K562 (cell line): ENCODE data around the gene DNA2. TPM values are rescaled to one million over a fixed set of nuclear protein-coding genes. Genes with fewer than 3 reads are reported as not detected.

Experiments used
- ATAC-seq: fragments of 200-7000 bp; cut with Tn5 transposase; 3 replicates; pipeline ENCODE4 v1.9.1; 2020; ENCODE audit warnings: moderate library complexity
- BruUV-seq: library from RNA; stranded (reverse); fragments of 400-500 nt; replicated peaks from 2 replicates; lab custom pipeline; 2021; lab: Mats Ljungman, UMichigan
- CTCF ChIA-PET: fragments of 300-600 bp; formaldehyde crosslinking; extraction: SDS; loops from one replicate; lab custom pipeline; 2021; ENCODE audit warnings: low intra/inter-chr PET ratio; lab: Yijun Ruan, JAX
- POLR2A ChIA-PET: fragments of 300-600, 350-650 bp; sonication (Branson Sonifier 250); formaldehyde crosslinking; extraction: SDS; loops from one replicate; lab custom pipeline; 2021; ENCODE audit warnings: antibody characterized with exemption, inconsistent platforms; lab: Yijun Ruan, JAX
- DNase-seq, 4 experiments: peaks; one replicate each; pipeline versions ENCODE4 v3.0.0 to v3.0.0-alpha.2; 2011 to 2018; ENCODE audit warnings: low spot score in 3 of 4, mixed read lengths in 3 of 4; ENCODE audit errors: extremely low read depth in 1 of 4
- FAIRE-seq: peaks from 2 replicates; lab custom pipeline; 2011; peaks lifted over from hg19 to GRCh38; lab: Jason Lieb, UNC
- H2AFZ ChIP-seq: 2 replicates; pipeline ENCODE4 v1.6.0; 2011; ENCODE audit warnings: low read depth, low read length, control low read depth, inconsistent platforms
- H3K27ac ChIP-seq: fragments of 200-600 bp; 3 replicates; pipeline ENCODE4 v1.8.0; 2011; ENCODE audit warnings: low read depth, mild to moderate bottlenecking, control low read depth, inconsistent platforms, low read length, moderate library complexity, mixed read lengths; ENCODE audit errors: extremely low read depth
- H3K27me3 ChIP-seq, 2 experiments: fragments of 300-600 bp in 1 of 2; 2 replicates in 1 of 2; 3 replicates in 1 of 2; pipeline versions ENCODE4 v1.6.0 to v1.8.0; 2011; ENCODE audit warnings: inconsistent platforms in 2 of 2, low read length in 2 of 2, mild to moderate bottlenecking in 1 of 2, mixed read lengths in 1 of 2, moderate library complexity in 1 of 2; ENCODE audit not compliant: control insufficient read depth in 2 of 2, insufficient read depth in 2 of 2
- H3K36me3 ChIP-seq: fragments of 300-600 bp; 3 replicates; pipeline ENCODE4 v1.8.0; 2011; ENCODE audit warnings: mild to moderate bottlenecking, low read length, inconsistent platforms; ENCODE audit not compliant: control insufficient read depth, insufficient read depth
- H3K4me1 ChIP-seq, 2 experiments: fragments of 200-600 bp in 1 of 2; replicated peaks in 1 of 2; 2 replicates in 1 of 2; 3 replicates in 1 of 2; pipeline versions ENCODE4 v1.5.1 to v1.8.0; 2011; ENCODE audit warnings: inconsistent platforms in 2 of 2, low read length in 2 of 2, mild to moderate bottlenecking in 1 of 2, mixed read lengths in 1 of 2, moderate library complexity in 1 of 2; ENCODE audit not compliant: control insufficient read depth in 2 of 2, insufficient read depth in 2 of 2
- H3K4me2 ChIP-seq: 2 replicates; pipeline ENCODE4 v1.6.1; 2011; ENCODE audit warnings: low read length, control low read depth, inconsistent platforms, mixed read lengths; ENCODE audit not compliant: insufficient read depth
- H3K4me3 ChIP-seq: fragments of 200-600 bp; sonication (generic), shearing (Covaris generic); 2 replicates; pipeline ENCODE4 v1.5.1; 2016; ENCODE audit warnings: control low read depth, inconsistent platforms
- H3K79me2 ChIP-seq: fragments of 200-600 bp; 3 replicates; pipeline ENCODE4 v1.8.0; 2011; ENCODE audit warnings: low read length, inconsistent platforms; ENCODE audit not compliant: control insufficient read depth, insufficient read depth
- H3K9ac ChIP-seq, 2 experiments: 2 replicates each; pipeline versions ENCODE4 v1.6.0 to v1.6.1; 2011; ENCODE audit warnings: low read depth in 2 of 2, low read length in 2 of 2, control low read depth in 1 of 2, inconsistent platforms in 1 of 2, mild to moderate bottlenecking in 1 of 2, mixed read lengths in 1 of 2; ENCODE audit not compliant: insufficient read depth in 1 of 2
- H3K9me1 ChIP-seq: one replicate; pipeline ENCODE4 v1.6.0; 2011; ENCODE audit warnings: inconsistent platforms, mild to moderate bottlenecking, low read length, moderate library complexity; ENCODE audit not compliant: control insufficient read depth, insufficient read depth
- H3K9me3 ChIP-seq: replicated peaks from 2 replicates; pipeline ENCODE4 v1.5.1; 2011; ENCODE audit warnings: low read depth, low read length, inconsistent platforms; ENCODE audit not compliant: control insufficient read depth, insufficient read depth
- H4K20me1 ChIP-seq: replicated peaks from 2 replicates; pipeline ENCODE4 v1.6.1; 2011; ENCODE audit warnings: low read length, inconsistent platforms, mixed read lengths; ENCODE audit not compliant: control insufficient read depth, insufficient read depth
- GATA2 ChIP-seq: sonication (generic); formaldehyde crosslinking; IDR thresholded peaks from 2 replicates; pipeline ENCODE4 v1.4.0; 2020; ENCODE audit warnings: mild to moderate bottlenecking, missing genetic modification reagents
- MAX ChIP-seq: sonication (generic); formaldehyde crosslinking; IDR thresholded peaks from 2 replicates; pipeline ENCODE4 v1.9.0; 2022; ENCODE audit warnings: mild to moderate bottlenecking, missing genetic modification reagents
- ZBTB33 ChIP-seq: sonication (generic); formaldehyde crosslinking; IDR thresholded peaks from 2 replicates; pipeline ENCODE4 v1.8.1; 2023; ENCODE audit warnings: mild to moderate bottlenecking, missing genetic modification reagents
- WGBS: fragments of 100-300 bp; shearing (Covaris generic); methylation state at CpG from one replicate; pipeline ENCODE4 v1.1.6; 2016; ENCODE audit warnings: low coverage, mixed read lengths; ENCODE audit not compliant: insufficient coverage; ENCODE audit errors: missing lambda C conversion rate; 5-methylcytosine and 5-hydroxymethylcytosine counted together
- in situ Hi-C: fragments of 300-500 bp; cut with MboI; formaldehyde crosslinking; loops from 4 replicates; pipeline ENCODE4 v1.15.0; 2018; ENCODE audit warnings: inconsistent platforms, mixed read lengths
- intact Hi-C: fragments of 100-400 bp; cut with micrococcal nuclease; formaldehyde crosslinking; loops from 2 replicates; pipeline ENCODE4 v1.14.2; 2022
- polyA plus RNA-seq, 8 experiments: library from polyadenylated mRNA; depleted of rRNA in 4 of 8; stranded (reverse) in 5 of 8; unstranded in 3 of 8; fragments of >200 nt; fragmentation: Nextera tagmentation in 2 of 8; fragmentation: Illumina TruSeq in 1 of 8; extraction: Ambion mirVana in 2 of 8; extraction: Trizol in 1 of 8; gene quantifications; 2 replicates each; pipeline versions ENCODE4 v1.2.1 to v1.2.3, GENCODE V29; 2011 to 2014; ENCODE audit warnings: inconsistent platforms in 1 of 8, missing spikeins in 1 of 8
- total RNA-seq, 7 experiments: library from RNA; depleted of rRNA in 6 of 7; stranded (reverse); fragments of >200 nt in 6 of 7; fragmentation: Illumina TruSeq in 2 of 7; extraction: Trizol in 2 of 7; gene quantifications; 2 replicates each; pipeline versions ENCODE4 v1.2.1 to v1.2.3, GENCODE V29; 2011 to 2021; ENCODE audit warnings: low replicate concordance in 1 of 7

DNA2 gene
- total and polyA plus RNA-seq, 9 of the 15 experiments (the other 6 are each of a cell fraction or from before 2014, with no cell fraction given), result 24.6 to 51.4 (median 40.8) TPM

- in situ Hi-C loops, result no loop called here
- CTCF ChIA-PET, result no interaction called here
- DNase-seq, result no peak
- no peaks in the 10 kb centered on the region for H3K9me3 ChIP-seq
- no peak overlapping the region for H2AFZ ChIP-seq
- FAIRE-seq, result no peak
- TF ChIP-seq MAX (CRISPR knock-in tag) (0 out of 2 replicates have a peak, but pooled peaks have one; percentile 23), ZBTB33 (CRISPR knock-in tag) (0 out of 2 replicates have a peak, but pooled peaks have one; percentile 14), GATA2 (CRISPR knock-in tag) (no peak)
- no peak overlapping the region; a peak in 1 of 4 replicates for H3K9ac ChIP-seq
- H3K4me1 ChIP-seq, result no peaks in the 10 kb centered on the region
- no peak overlapping the region for H3K4me2 ChIP-seq
- no peaks in the 10 kb centered on the region for H4K20me1 ChIP-seq
- H3K9me1 ChIP-seq, result no peaks in the 10 kb centered on the region
- H3K4me3 ChIP-seq, result no peak overlapping the region
- intact Hi-C loops, result loop anchor here (1.0 kb wide), 1 partner anchor 27 kb away; no protein-coding TSS in a partner anchor
- peaks cover 75% of the 10 kb centered on the region for H3K36me3 ChIP-seq
- POLR2A ChIA-PET, result no interaction called here
- no peak overlapping the region for H3K27ac ChIP-seq
- BruUV-seq, result no TSS peak
- H3K79me2 ChIP-seq, result no peaks in the 10 kb centered on the region
- no peak for ATAC-seq
- whole genome bisulfite sequencing, result 94% methylated on average over 19 of the region's 20 CpGs
- H3K27me3 ChIP-seq, result no peaks in the 10 kb centered on the region
Measured at GRCh38 chr10:68424454-68425014, 47.2 kb downstream of the DNA2 start.
